Sciatic nerve (tissue), 2 donors: ENCODE measurements around the gene MAN1C1. TPM values are rescaled to one million over a fixed set of nuclear protein-coding genes. Genes with fewer than 3 reads are reported as not detected.
"Not testable (repeated sequence)": the region's sequence is repeated elsewhere in the genome, so short reads cannot be mapped to it uniquely, and the experiment has no call there.

Experiments
- ATAC-seq: fragments of 200-7000 bp; cut with Tn5 transposase; one replicate; pipeline ENCODE4 v1.9.1; 2020; ENCODE audit warnings: mild to moderate bottlenecking, moderate library complexity
- DNase-seq: peaks from one replicate; pipeline ENCODE4 v3.0.0-alpha.2; 2020; ENCODE audit warnings: low spot score
- intact Hi-C: fragments of 100-400 bp; cut with DNase I; formaldehyde crosslinking; loops from one replicate; pipeline ENCODE4 v1.14.2; 2022
- total RNA-seq: library from RNA; stranded (reverse); fragmentation: NEBNext Ultra II Directional; extraction: Animal tissue kit (Norgen Biotek cat#: 25700); gene quantifications from one replicate; pipeline ENCODE4 v1.2.1, GENCODE V29; 2021
- donor health status: DM: no; HTN: no; CAD: no.
- donor health status: DM: no; HTN: no; CAD: no.

Gene MAN1C1
- total RNA-seq, 1 donor from 2014 or later: 29.4 TPM

DNA sequence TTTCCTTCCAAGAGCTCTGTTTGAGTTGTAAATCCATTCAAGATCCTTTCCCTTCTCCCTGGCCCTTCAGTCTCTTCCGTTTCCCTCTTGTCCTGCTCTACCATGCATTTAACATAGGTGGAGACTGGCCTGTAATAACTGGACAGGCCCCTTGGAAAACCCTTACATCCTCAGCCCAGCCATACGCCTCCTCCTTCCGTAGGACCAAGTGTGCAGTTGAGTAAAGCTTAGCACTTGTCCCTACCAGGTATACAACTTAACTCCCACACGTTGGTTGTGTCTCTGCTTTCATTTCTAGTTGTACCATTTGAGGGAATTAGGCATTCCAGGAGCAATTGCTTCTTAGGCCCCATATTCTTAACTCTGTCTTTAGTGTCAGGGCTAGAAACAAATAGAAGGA is 6.4 kb downstream of the MAN1C1 start:
- ATAC-seq: no peak
- intact Hi-C loops: no loop called here
- no peak for DNase-seq

DNA sequence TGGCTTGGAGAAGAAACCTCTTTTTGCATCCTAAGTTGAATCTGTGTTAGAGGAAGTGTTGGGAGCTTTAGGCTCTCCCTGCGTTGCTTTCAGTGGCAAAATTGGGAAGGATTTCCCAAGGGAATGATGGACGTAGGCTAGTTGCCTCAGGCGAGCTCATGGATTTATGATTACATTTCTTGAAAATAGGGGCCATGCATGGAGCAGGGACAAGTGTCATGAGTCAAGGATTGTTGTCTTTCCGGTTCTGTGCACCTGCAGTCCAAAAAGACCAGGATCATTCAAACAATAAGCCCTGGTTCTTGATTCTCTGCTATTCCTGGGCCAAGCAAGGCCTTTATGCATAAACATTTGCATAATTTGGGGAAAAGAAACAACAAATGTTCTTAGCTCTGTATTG is 7.1 kb downstream of the MAN1C1 start:
- ATAC-seq (no peak), DNase-seq (no peak)
- intact Hi-C loops: no loop called here

DNA sequence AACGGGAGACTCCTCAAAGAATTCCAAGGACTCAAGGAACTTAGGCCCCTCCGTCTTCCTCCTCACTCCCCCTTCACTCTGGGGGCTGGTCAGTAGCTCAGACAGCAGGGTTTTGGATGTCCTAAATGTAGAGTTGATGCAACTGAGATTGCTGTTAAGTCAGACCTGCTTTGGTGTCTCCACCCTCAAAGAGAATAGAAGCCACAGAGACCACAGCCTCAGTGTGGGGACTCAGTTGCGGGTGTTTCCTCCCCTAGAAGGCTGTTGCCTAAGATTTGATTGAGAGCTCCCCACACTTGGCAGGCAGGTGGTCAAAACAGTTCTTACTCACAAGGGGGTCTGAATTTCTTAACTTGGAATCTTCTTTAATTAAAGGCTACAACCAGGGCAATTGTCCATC is 7.6 kb downstream of the MAN1C1 start:
- no peak for DNase-seq
- intact Hi-C loops: no loop called here
- no peak for ATAC-seq

- DNase-seq (no peak), ATAC-seq (no peak)
- intact Hi-C loops: no loop called here
These were observed 8.0 kb downstream of the MAN1C1 start for GRCh38 chr1:25624604-25625003.

- no peak for DNase-seq
- ATAC-seq: no peak
- intact Hi-C loops: no loop called here
These were observed 9.4 kb downstream of the MAN1C1 start for GRCh38 chr1:25626018-25626417.

- ATAC-seq: no peak
- no peak for DNase-seq
- intact Hi-C loops: no loop called here
These were observed 12.3 kb downstream of the MAN1C1 start for GRCh38 chr1:25628741-25629421.

GRCh38 chr1:25629836-25630235 is 13.2 kb downstream of the MAN1C1 start:
- DNase-seq (no peak), ATAC-seq (no peak)
- intact Hi-C loops: no loop called here

DNA sequence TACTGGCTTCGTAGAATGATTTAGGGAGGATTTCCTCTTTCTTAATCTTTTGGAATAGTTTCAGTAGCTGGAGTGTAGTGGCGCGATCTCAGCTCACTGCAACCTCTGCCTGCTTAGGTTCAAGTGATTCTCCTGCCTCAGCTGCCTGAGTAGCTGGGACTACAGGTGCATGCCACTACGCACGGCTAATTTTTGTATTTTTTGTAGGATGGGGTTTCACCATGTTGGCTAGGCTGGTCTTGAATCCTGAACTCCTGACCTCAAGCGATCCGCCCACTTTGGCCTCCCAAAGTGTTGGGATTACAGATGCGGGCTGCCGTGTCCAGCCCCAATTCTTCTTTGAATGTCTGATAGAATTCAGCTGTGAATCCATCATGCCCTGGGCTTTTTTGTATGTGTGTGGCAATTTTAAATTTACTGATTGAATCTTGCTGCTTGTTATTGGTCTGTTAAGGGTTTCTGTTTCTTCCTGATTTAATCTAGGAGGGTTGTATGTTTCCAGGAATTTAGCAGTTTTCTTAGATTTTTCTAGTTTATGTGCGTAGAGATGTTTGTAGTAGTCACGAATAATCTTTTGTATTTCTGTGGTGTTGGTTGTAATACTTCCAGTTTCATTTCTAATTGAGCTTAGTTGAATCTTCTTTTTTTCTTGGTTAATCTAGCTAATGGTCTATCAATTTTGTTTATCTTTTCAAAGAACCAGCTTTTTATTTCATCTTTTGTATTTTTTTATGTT is 15.3 kb downstream of the MAN1C1 start:
- intact Hi-C loops: no loop called here
- DNase-seq (no peak), ATAC-seq (peak; percentile 89)

GRCh38 chr1:25634066-25634465 is 17.5 kb downstream of the MAN1C1 start:
- ATAC-seq (no peak), DNase-seq (no peak)
- intact Hi-C loops: no loop called here

DNA sequence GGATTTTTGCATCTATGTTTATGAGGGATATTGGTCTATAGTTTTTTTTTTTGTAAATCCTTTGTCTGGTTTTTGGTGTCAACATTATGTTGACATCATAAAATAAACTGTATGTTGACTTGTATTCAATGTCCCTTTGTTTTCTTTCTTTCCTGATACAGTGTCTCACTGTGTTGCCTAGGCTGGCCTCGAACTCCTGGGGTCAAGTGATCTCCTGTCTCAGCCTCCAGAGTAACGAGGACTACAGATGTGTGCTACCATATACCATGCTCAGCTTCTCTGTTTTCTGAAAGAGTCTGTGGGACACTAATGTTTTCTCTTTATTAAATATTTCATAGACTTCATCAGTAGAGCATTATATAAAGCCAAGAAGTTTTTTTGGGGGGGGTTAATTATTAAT is 18.3 kb downstream of the MAN1C1 start:
- no peak for ATAC-seq
- intact Hi-C loops: no loop called here

GRCh38 chr1:25636141-25636540 is 19.6 kb downstream of the MAN1C1 start:
- intact Hi-C loops, DNase-seq, ATAC-seq: not testable (repeated sequence)

More for the DNA sequence above, 18.3 kb downstream of the MAN1C1 start:
- no peak for DNase-seq

GRCh38 chr1:25640646-25641328 is 24.2 kb downstream of the MAN1C1 start:
- DNase-seq: no peak
- ATAC-seq: no peak
- intact Hi-C loops: no loop called here

- intact Hi-C loops: no loop called here
- no peak for ATAC-seq
- DNase-seq: no peak
These were observed 24.7 kb downstream of the MAN1C1 start for GRCh38 chr1:25641329-25641725.

DNA sequence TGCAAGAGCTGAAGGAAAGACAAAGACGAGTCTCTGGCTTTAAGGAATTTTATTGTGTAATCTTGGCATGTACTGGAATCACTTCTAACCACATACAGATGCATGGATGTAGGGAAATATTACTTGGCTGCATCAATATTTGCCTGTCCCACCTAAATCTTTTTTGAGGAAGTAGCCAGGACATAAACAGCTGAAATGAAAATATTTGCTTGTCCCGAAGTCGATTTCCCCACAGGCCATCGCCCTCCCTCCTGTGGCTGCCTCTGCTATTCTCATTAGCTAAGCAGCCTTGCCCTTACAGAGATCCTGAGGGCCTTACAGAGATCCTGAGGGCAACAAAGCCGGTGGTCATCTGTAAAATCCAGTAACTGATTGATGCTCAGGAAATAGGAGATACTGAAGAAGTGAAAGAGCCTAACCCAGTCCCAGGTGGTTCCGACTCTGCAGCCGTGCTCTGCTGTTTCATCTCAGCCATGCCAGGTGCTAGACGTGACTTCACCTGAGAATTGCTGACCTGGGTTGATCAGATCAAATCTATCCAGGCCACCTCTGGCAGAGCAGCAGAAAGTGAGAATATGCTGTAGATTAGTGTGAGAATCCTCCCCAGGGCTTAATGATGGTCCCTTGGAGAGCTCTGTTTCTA is 25.5 kb downstream of the MAN1C1 start:
- peak; percentile 85 for ATAC-seq
- intact Hi-C loops: no loop called here
- DNase-seq: no peak

DNA sequence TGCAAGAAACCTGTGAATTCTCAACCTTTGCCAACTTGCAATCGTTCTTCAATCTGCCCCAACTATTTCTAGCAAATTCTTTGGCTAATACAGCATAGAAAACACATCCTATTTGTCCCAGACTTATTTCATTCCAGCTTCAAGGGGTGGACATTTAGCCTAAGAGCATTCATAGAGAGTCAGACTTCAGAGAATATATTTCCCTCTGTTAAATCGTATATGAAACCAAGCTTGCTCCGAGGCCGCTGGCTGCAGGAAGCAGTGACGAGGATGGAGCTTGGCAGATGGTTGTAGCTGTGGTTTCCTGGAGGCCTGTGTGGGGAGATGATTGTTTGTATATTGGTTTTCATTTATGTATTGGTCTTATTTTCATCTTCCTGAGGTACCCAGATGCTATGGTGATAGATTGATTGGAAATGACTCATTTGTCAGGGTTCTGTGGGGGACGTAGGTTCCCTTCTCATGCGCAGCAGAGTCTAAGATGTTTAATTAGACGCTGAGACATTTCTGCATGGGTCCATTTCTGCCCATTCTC is 26.1 kb downstream of the MAN1C1 start:
- intact Hi-C loops: no loop called here
- no peak for DNase-seq
- peak; percentile 78 for ATAC-seq

DNA sequence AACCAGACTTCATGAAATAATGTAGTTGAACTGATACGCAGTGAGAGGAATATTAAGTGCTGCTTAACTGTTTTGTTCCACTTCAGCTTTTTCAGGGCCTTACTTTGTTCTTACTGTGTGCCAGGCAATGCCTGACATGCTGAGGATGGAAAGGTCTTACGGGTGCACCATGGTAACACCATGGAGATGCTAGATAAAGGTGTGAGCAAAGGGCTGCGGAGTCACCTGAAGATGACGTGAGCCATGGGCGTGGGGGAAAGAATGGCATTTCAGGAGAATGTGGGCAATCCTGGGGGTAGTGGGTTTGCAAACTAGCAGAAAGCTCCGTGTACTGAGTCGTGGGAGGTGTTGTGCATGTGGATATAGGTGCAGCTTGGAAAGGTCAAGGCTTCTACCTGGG is 27.3 kb downstream of the MAN1C1 start:
- ATAC-seq (no peak), DNase-seq (no peak)
- intact Hi-C loops: no loop called here

GRCh38 chr1:25644962-25645361 is 28.4 kb downstream of the MAN1C1 start:
- no peak for DNase-seq
- intact Hi-C loops: no loop called here
- ATAC-seq: no peak

DNA sequence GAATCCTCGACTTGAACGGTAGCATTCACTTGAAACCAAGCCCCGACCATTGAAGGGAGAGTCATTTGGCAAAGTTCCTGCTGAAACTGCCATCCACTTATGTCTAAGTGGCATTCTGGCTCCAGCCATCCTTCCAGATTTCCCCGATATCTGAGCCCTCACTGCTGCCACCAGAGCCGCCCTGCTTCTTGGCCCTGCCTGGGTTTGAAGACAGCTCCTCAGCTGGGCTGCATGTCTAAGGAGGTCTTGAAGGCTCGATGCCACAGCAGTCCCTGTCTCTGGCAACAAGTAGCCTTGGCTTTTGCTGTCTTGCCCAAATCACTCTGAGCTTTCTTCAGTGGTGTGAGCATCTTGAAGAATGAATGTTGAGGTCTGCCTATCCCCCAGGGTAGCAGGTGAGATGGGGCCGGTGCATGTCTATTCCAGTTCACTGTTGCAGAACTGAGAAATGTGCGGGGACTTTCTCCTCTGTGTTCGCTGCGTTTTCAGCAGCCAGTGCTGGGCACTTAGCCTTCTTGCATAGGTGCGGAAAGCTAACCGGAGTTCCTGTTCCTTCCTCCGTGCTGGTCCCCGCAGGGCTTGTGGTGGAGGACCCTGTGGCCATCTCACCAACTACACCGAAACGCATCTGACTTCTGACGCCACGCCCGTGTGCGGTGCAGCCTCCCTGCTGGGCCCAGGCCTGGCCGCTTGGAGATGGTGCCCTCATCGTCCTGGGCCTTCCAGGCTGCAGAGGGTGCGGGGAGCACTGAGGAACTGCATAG is 29.2 kb downstream of the MAN1C1 start:
- ATAC-seq: no peak
- no peak for DNase-seq

GRCh38 chr1:25647106-25647505 is 30.5 kb downstream of the MAN1C1 start:
- DNase-seq (no peak), ATAC-seq (no peak)
- intact Hi-C loops: no loop called here

More for the DNA sequence above, 29.2 kb downstream of the MAN1C1 start:
- intact Hi-C loops: no loop called here
